ENCODE measurements around the gene COL5A1. TPM values are rescaled to one million over a fixed set of nuclear protein-coding genes. Genes with fewer than 3 reads are reported as not detected.
A peak's percentile ranks its signal among the peaks of the same experiment; 100 is the strongest.

The COL5A1 gene
- total RNA-seq, 1 donor from 2014 or later = 28.9 TPM

DNA sequence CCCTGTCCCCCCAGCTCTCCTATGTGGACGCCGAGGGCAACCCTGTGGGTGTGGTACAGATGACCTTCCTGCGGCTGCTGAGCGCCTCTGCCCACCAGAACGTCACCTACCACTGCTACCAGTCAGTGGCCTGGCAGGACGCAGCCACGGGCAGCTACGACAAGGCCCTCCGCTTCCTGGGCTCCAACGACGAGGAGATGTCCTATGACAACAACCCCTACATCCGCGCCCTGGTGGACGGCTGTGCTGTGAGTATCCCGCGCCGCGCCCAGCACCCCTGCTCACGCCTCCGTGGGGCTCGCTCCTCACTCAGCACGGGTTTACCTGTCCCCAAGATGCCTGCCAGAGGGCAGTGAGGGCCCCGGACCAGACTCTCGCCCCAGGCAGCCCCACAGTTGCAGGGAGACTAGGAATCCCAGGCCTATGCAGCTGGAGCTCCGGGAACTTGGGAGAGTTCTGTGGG is 193.4 kb downstream of the COL5A1 start:
- no peak for TF ChIP-seq CTCF (IDR thresholded peaks at IDR 0.05; ENCODE audit: partially characterized antibody, unreplicated experiment)
- Mint-ChIP-seq H3K4me3 (ENCODE audit: unreplicated experiment) (no peak overlapping the region), H3K36me3 (ENCODE audit: unreplicated experiment) (no peaks in the 10 kb centered on the region), H3K27ac (ENCODE audit: unreplicated experiment) (no peak overlapping the region), H3K4me1 (ENCODE audit: low read depth, unreplicated experiment) (peaks cover 16% of the 10 kb centered on the region), H3K9me3 (ENCODE audit: unreplicated experiment) (peaks cover 4% of the 10 kb centered on the region), H3K27me3 (ENCODE audit: unreplicated experiment) (peaks cover 9% of the 10 kb centered on the region)
- DNase-seq = no peak

GRCh38 chr9:134835448-134835847 is 193.8 kb downstream of the COL5A1 start:
- no peak overlapping the region for H3K4me3 Mint-ChIP-seq (ENCODE audit: unreplicated experiment)
- DNase-seq = no peak
- H3K27me3 Mint-ChIP-seq (ENCODE audit: unreplicated experiment) = peaks cover 8% of the 10 kb centered on the region
- peaks cover 16% of the 10 kb centered on the region for H3K4me1 Mint-ChIP-seq (ENCODE audit: low read depth, unreplicated experiment)
- no peak for TF ChIP-seq CTCF (IDR thresholded peaks at IDR 0.05; ENCODE audit: partially characterized antibody, unreplicated experiment)
- H3K36me3 Mint-ChIP-seq (ENCODE audit: unreplicated experiment) = no peaks in the 10 kb centered on the region
- H3K27ac Mint-ChIP-seq (ENCODE audit: unreplicated experiment) = no peak overlapping the region
- peaks cover 4% of the 10 kb centered on the region for H3K9me3 Mint-ChIP-seq (ENCODE audit: unreplicated experiment)

GRCh38 chr9:134835987-134836386 is 194.4 kb downstream of the COL5A1 start:
- peaks cover 14% of the 10 kb centered on the region for H3K4me1 Mint-ChIP-seq (ENCODE audit: low read depth, unreplicated experiment)
- H3K9me3 Mint-ChIP-seq (ENCODE audit: unreplicated experiment) = peaks cover 4% of the 10 kb centered on the region
- H3K27me3 Mint-ChIP-seq (ENCODE audit: unreplicated experiment) = peaks cover 7% of the 10 kb centered on the region
- H3K36me3 Mint-ChIP-seq (ENCODE audit: unreplicated experiment) = no peaks in the 10 kb centered on the region
- H3K4me3 Mint-ChIP-seq (ENCODE audit: unreplicated experiment) = no peak overlapping the region
- TF ChIP-seq CTCF (IDR thresholded peaks at IDR 0.05; ENCODE audit: partially characterized antibody, unreplicated experiment) = no peak
- DNase-seq = peak; percentile 14
- H3K27ac Mint-ChIP-seq (ENCODE audit: unreplicated experiment) = no peak overlapping the region

DNA sequence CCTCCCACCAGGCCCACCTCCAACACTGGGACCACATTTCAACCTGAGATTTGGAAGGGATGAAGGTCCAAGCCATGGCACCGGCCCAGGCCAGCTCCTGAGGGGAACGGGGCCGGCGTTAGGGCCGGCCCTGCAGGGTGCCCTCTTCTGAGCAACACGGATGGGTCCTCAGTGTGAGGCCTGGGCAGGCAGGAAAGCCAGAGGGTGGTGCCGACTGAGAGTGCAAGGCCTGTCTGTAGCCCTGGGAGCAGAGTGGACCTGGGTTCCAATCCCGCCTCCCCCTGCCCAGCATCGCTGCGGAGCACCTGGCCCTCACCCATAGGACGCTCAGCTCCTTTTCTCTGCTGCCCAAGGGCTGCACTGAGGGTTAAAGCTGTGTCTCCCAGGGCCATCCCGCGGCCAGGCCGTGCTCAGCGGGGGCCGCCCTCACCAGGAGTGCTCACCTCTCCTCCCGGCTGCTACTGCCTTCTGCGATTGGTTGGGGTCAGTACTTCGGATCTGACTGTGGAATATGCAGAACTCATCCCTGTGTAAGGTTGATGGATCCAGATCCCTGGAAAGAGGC is 194.9 kb downstream of the COL5A1 start:
- Mint-ChIP-seq H3K4me3 (ENCODE audit: unreplicated experiment) (no peak overlapping the region), H3K4me1 (ENCODE audit: low read depth, unreplicated experiment) (peaks cover 14% of the 10 kb centered on the region), H3K27me3 (ENCODE audit: unreplicated experiment) (peaks cover 7% of the 10 kb centered on the region), H3K9me3 (ENCODE audit: unreplicated experiment) (peaks cover 4% of the 10 kb centered on the region), H3K36me3 (ENCODE audit: unreplicated experiment) (no peaks in the 10 kb centered on the region), H3K27ac (ENCODE audit: unreplicated experiment) (no peak overlapping the region)
- no peak for TF ChIP-seq CTCF (IDR thresholded peaks at IDR 0.05; ENCODE audit: partially characterized antibody, unreplicated experiment)
- no peak for DNase-seq

DNA sequence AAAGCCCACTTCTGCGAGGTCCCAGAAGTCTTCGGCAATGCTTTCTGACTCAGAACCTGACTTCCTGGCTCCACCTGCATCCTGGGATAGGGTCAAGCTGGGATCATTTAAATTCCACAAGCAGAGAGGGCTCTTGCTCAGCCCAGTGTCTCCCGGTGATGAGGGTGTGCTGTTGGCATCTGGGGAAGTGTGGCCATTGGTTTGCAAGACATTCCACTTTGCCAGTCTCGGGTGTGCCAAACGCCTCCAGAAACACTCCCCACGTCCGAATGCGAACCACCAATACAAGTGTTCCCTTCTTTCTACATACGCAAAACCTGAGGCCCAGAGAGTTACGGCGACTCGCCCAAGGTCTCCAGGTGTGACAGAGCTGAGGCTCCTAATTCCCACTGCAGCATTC is 195.9 kb downstream of the COL5A1 start:
- no peak overlapping the region for H3K4me3 Mint-ChIP-seq (ENCODE audit: unreplicated experiment)
- H3K27ac Mint-ChIP-seq (ENCODE audit: unreplicated experiment) = no peak overlapping the region

More for the DNA sequence above, 195.9 kb downstream of the COL5A1 start:
- DNase-seq = no peak
- Mint-ChIP-seq H3K9me3 (ENCODE audit: unreplicated experiment) (peaks cover 4% of the 10 kb centered on the region), H3K36me3 (ENCODE audit: unreplicated experiment) (no peaks in the 10 kb centered on the region), H3K27me3 (ENCODE audit: unreplicated experiment) (peaks cover 7% of the 10 kb centered on the region), H3K4me1 (ENCODE audit: low read depth, unreplicated experiment) (peaks cover 13% of the 10 kb centered on the region)
- TF ChIP-seq CTCF (IDR thresholded peaks at IDR 0.05; ENCODE audit: partially characterized antibody, unreplicated experiment) = no peak

Data from glutamatergic neuron (in vitro differentiated cells).